GM12878 (cell line): Measurements from ENCODE around the gene CFHR4. TPM values are rescaled to one million over a fixed set of nuclear protein-coding genes. Genes with fewer than 3 reads are reported as not detected.

Source experiments
- ATAC-seq: fragments of 200-7000 bp; cut with Tn5 transposase; 3 replicates; pipeline ENCODE4 v1.9.1; 2020; ENCODE audit warnings: mild to moderate bottlenecking, moderate library complexity
- BruUV-seq: library from RNA; stranded (reverse); fragments of 400-500 nt; replicated peaks from 2 replicates; lab custom pipeline; 2021; lab: Mats Ljungman, UMichigan
- CTCF ChIA-PET: fragments of 300-600 bp; sonication (Branson Sonifier 250); formaldehyde crosslinking; extraction: SDS; loops from one replicate; lab custom pipeline; 2021; ENCODE audit warnings: inconsistent platforms; lab: Yijun Ruan, JAX
- POLR2A ChIA-PET: fragments of 350-600 bp; formaldehyde crosslinking; extraction: SDS; loops from one replicate; lab custom pipeline; 2021; ENCODE audit warnings: inconsistent platforms; lab: Charles Lee
- RAD21 ChIA-PET: fragments of 300-600 bp; sonication (Branson Sonifier 250); formaldehyde crosslinking; loops from one replicate; lab custom pipeline; 2023; ENCODE audit warnings: antibody characterized with exemption; ENCODE audit not compliant: unreplicated experiment; lab: Charles Lee
- SMC1A ChIA-PET: fragments of 300-600 bp; sonication (Branson Sonifier 250); formaldehyde crosslinking; loops from one replicate; lab custom pipeline; 2023; ENCODE audit not compliant: unreplicated experiment, uncharacterized antibody; lab: Charles Lee
- DNase-seq: peaks from one replicate; pipeline ENCODE4 v3.0.0-alpha.2; 2011; ENCODE audit warnings: low read depth, low spot score
- FAIRE-seq: peaks from 3 replicates; lab custom pipeline; 2011; peaks lifted over from hg19 to GRCh38; lab: Jason Lieb, UNC
- H2AFZ ChIP-seq: 2 replicates; pipeline ENCODE4 v1.6.0; 2011; ENCODE audit warnings: low read depth, low read length, control low read depth; ENCODE audit not compliant: control insufficient read depth
- H3K27ac ChIP-seq: 2 replicates; pipeline ENCODE4 v1.5.1; 2011; ENCODE audit warnings: control low read depth; ENCODE audit not compliant: control insufficient read depth, insufficient read depth
- H3K27me3 ChIP-seq, 2 experiments: replicated peaks in 1 of 2; 2 replicates each; pipeline versions ENCODE4 v1.6.0 to v1.6.1; 2011; ENCODE audit warnings: low read length in 1 of 2; ENCODE audit not compliant: control insufficient read depth in 2 of 2, insufficient read depth in 2 of 2
- H3K36me3 ChIP-seq, 2 experiments: 2 replicates each; pipeline ENCODE4 v1.5.1; 2011; ENCODE audit warnings: low read length in 1 of 2; ENCODE audit not compliant: control insufficient read depth in 2 of 2, insufficient read depth in 2 of 2
- H3K4me1 ChIP-seq: 2 replicates; pipeline ENCODE4 v1.6.1; 2011; ENCODE audit warnings: mild to moderate bottlenecking, low read length, moderate library complexity, mixed read lengths; ENCODE audit not compliant: control insufficient read depth, insufficient read depth
- H3K4me2 ChIP-seq: 2 replicates; pipeline ENCODE4 v1.6.0; 2011; ENCODE audit warnings: control low read depth; ENCODE audit not compliant: control insufficient read depth, insufficient read depth
- H3K4me3 ChIP-seq: fragments of 200-600 bp; sonication (generic); 2 replicates; pipeline ENCODE4 v1.5.1; 2016
- H3K79me2 ChIP-seq: 2 replicates; pipeline ENCODE4 v1.6.0; 2011; ENCODE audit warnings: low read length; ENCODE audit not compliant: control insufficient read depth, insufficient read depth
- H3K9ac ChIP-seq: 2 replicates; pipeline ENCODE4 v1.8.0; 2011; ENCODE audit warnings: low read length, control low read depth, mixed read lengths; ENCODE audit not compliant: control insufficient read depth, insufficient read depth
- H3K9me3 ChIP-seq: replicated peaks from 3 replicates; pipeline ENCODE4 v1.5.1; 2011; ENCODE audit warnings: mild to moderate bottlenecking, low read length; ENCODE audit not compliant: control insufficient read depth, insufficient read depth
- H4K20me1 ChIP-seq: 2 replicates; pipeline ENCODE4 v1.6.0; 2011; ENCODE audit not compliant: control insufficient read depth, insufficient read depth
- BCLAF1 ChIP-seq: fragments of 450-650 bp; IDR thresholded peaks from 2 replicates; pipeline ENCODE4 v1.6.1; 2017; ENCODE audit warnings: antibody characterized with exemption, mild to moderate bottlenecking, moderate library complexity
- CBFB ChIP-seq: IDR thresholded peaks from 2 replicates; pipeline ENCODE4 v1.6.1; 2016; ENCODE audit warnings: antibody characterized with exemption, low read depth
- CHD2 ChIP-seq: IDR thresholded peaks from 2 replicates; pipeline ENCODE4 v1.6.1; 2011; ENCODE audit warnings: low read depth, low read length, improper control_type of control experiment, borderline replicate concordance
- CUX1 ChIP-seq: IDR thresholded peaks from 2 replicates; pipeline ENCODE4 v1.6.1; 2012; ENCODE audit warnings: improper control_type of control experiment, low read depth, low read length; ENCODE audit not compliant: insufficient replicate concordance
- JUND ChIP-seq: IDR thresholded peaks from 2 replicates; pipeline ENCODE4 v1.6.1; 2012; ENCODE audit warnings: low read depth, mild to moderate bottlenecking, low read length, improper control_type of control experiment, moderate library complexity
- MLLT1 ChIP-seq: fragments of 450-650 bp; IDR thresholded peaks from 2 replicates; pipeline ENCODE4 v1.6.1; 2016; ENCODE audit warnings: mild to moderate bottlenecking
- NR2F1 ChIP-seq: fragments of 450-650 bp; conservative IDR thresholded peaks from 2 replicates; pipeline ENCODE4 v1.6.1; 2017; ENCODE audit warnings: mild to moderate bottlenecking
- SUZ12 ChIP-seq: fragments of 200-600 bp; sonication (generic); IDR thresholded peaks from one replicate; pipeline ENCODE4 v1.6.1; 2018; ENCODE audit warnings: antibody characterized with exemption, mild to moderate bottlenecking; ENCODE audit not compliant: unreplicated experiment
- WRNIP1 ChIP-seq: IDR thresholded peaks from 2 replicates; pipeline ENCODE4 v1.6.1; 2011; ENCODE audit warnings: low read depth, low read length, improper control_type of control experiment, borderline replicate concordance
- YBX1 ChIP-seq: fragments of 450-650 bp; IDR thresholded peaks from 2 replicates; pipeline ENCODE4 v1.6.1; 2016; ENCODE audit warnings: antibody characterized with exemption
- ZBED1 ChIP-seq: IDR thresholded peaks from 2 replicates; pipeline ENCODE4 v1.6.1; 2016; ENCODE audit warnings: borderline replicate concordance
- ZBTB33 ChIP-seq: fragments of 450-650 bp; IDR thresholded peaks from 2 replicates; pipeline ENCODE4 v1.6.1; 2017; ENCODE audit warnings: mild to moderate bottlenecking
- ZNF622 ChIP-seq: fragments of 450-650 bp; IDR thresholded peaks from 2 replicates; pipeline ENCODE4 v1.6.1; 2017; ENCODE audit warnings: mild to moderate bottlenecking, inconsistent platforms
- WGBS: methylation state at CpG from one replicate; pipeline ENCODE4 v1.1.6; 2016; ENCODE audit warnings: low lambda C conversion rate; ENCODE audit not compliant: insufficient replicate concordance, insufficient coverage; ENCODE audit errors: missing lambda C conversion rate; 5-methylcytosine and 5-hydroxymethylcytosine counted together
- in situ Hi-C: fragments of 300-500 bp; cut with MboI; formaldehyde crosslinking; loops from 9 replicates; pipeline ENCODE4 v1.14.3; 2018; ENCODE audit warnings: mixed read lengths
- intact Hi-C: fragments of 100-400 bp; cut with micrococcal nuclease; formaldehyde crosslinking; loops from one replicate; pipeline ENCODE4 v1.14.2; 2022; ENCODE audit not compliant: unreplicated experiment
- polyA plus RNA-seq, 11 experiments: library from polyadenylated mRNA; depleted of rRNA in 4 of 11; unstranded in 6 of 11; stranded (reverse) in 5 of 11; fragments of >200 nt; fragmentation: Nextera tagmentation in 4 of 11; fragmentation: Illumina TruSeq in 1 of 11; extraction: Ambion mirVana in 4 of 11; extraction: Trizol in 1 of 11; gene quantifications; 1 replicate in 1 of 11; 2 replicates in 10 of 11; pipeline versions ENCODE4 v1.2.1 to v1.2.3, GENCODE V29; 2011 to 2016; ENCODE audit warnings: inconsistent platforms in 2 of 11, missing spikeins in 2 of 11, low read depth in 1 of 11
- total RNA-seq, 4 experiments: library from RNA; depleted of rRNA in 3 of 4; stranded (reverse); fragments of >200 nt in 3 of 4; fragmentation: Illumina TruSeq in 1 of 4; extraction: Trizol in 1 of 4; gene quantifications; 2 replicates each; pipeline versions ENCODE4 v1.2.1 to v1.2.3, GENCODE V29; 2013 to 2021

The CFHR4 gene
- total and polyA plus RNA-seq, 10 of the 15 experiments (the other 5 are each of a cell fraction or from before 2014, with no cell fraction given): not detected

GRCh38 chr1:196873385-196873784, 14.5 kb upstream of the CFHR4 start:
- Histone ChIP-seq H3K4me3 (no peak overlapping the region), H3K27me3 (no peaks in the 10 kb centered on the region; a peak in 1 of 4 replicates), H3K9me3 (no peaks in the 10 kb centered on the region), H3K9ac (no peak overlapping the region), H3K36me3 (no peaks in the 10 kb centered on the region), H3K4me2 (no peak overlapping the region), H3K79me2 (no peaks in the 10 kb centered on the region), H3K4me1 (no peaks in the 10 kb centered on the region), H2AFZ (no peak overlapping the region), H3K27ac (no peak overlapping the region), H4K20me1 (no peaks in the 10 kb centered on the region)
- ChIA-PET SMC1A (no interaction called here), CTCF (no interaction called here), POLR2A (no interaction called here), RAD21 (no interaction called here)
- in situ Hi-C loops (no loop called here), intact Hi-C loops (no loop called here)
- 48% methylated on average over 4 of the region's 4 CpGs for WGBS
- DNase-seq (no peak), ATAC-seq (no peak), FAIRE-seq (no peak)
- BruUV-seq: no TSS peak
- no peak for TF ChIP-seq BCLAF1
- no peak for TF ChIP-seq CBFB
- TF ChIP-seq CHD2: no peak
- TF ChIP-seq YBX1: no peak
- TF ChIP-seq MLLT1: no peak
- TF ChIP-seq JUND: no peak
- TF ChIP-seq ZBED1: no peak
- no peak for TF ChIP-seq ZBTB33
- no peak for TF ChIP-seq NR2F1
- no peak for TF ChIP-seq ZNF622
- TF ChIP-seq CUX1: no peak
- TF ChIP-seq WRNIP1: no peak
- no peak for TF ChIP-seq SUZ12
